NCI-H2196 treated with DMSO at 0.1 percent for 48 hours (cell line): ENCODE results near the gene LARGE1.

ENCODE experiments used
- DNase-seq: peaks from one replicate; lab custom pipeline; 2025; ENCODE audit not compliant: unreplicated experiment; lab: John Stamatoyannopoulos, UW

LARGE1 gene

GRCh38 chr22:33886696-33887095 lies 33.6 kb downstream of the LARGE1 start:
- DNase-seq: no peak

DNA sequence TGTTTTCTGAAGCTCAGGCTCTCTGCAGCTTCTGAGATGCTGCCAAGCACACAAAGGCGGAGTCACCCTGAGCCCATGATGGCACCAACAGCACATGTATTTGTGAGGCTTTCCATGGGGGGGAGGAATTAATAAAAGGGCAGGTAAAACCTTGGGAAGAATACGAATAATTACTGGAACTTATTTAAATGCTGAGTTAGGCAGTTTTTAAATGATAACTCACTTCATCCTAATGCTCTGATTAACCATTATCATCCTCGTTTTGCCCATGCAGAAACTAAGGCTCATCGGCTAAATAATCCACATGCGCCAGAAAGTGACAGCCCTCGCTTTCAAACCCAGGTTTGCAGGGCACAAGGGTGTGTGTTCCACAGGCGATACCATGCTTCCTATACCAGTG lies 35.4 kb downstream of the LARGE1 start:
- no peak for DNase-seq

DNA sequence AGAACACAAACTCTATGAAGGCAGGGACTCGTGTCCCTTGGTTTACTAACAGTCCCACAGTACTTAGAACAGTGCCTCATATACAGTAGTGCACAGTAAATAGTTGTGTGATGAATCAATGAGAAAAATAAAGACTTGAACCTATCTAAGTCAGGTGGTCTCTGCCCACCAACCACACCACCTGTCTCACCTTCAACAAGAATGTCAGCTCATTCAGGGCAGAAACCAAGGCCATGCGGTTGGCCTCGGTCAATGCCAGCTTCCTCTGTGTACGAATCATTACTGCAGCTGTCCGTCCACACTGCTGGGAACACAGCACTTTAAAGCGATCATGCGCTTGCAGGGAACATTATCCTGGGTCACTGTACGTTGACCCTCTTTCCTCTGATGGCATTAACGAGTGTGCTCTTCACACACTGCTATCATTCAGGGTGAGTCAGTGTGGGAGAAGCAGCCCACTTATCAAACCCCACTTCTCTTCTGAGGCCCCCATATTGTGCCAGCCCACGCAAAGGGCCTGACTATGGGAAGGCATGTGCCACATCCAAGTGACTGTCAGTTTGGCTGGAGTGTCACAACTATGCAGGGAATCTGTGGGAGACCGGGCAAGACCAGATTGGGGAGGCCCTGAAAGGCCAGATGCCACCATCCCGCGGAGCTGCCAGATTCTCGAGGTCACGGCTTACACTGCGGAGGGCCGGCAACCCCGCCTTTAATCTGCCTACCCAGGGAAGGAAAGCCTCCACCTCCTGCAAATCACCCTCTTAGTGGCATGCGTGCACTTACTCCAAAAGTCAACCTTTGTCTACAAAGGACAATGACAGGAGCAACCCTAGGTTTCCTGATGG lies 36.1 kb downstream of the LARGE1 start:
- no peak for DNase-seq

GRCh38 chr22:33883561-33883960 lies 36.7 kb downstream of the LARGE1 start:
- DNase-seq: no peak

DNA sequence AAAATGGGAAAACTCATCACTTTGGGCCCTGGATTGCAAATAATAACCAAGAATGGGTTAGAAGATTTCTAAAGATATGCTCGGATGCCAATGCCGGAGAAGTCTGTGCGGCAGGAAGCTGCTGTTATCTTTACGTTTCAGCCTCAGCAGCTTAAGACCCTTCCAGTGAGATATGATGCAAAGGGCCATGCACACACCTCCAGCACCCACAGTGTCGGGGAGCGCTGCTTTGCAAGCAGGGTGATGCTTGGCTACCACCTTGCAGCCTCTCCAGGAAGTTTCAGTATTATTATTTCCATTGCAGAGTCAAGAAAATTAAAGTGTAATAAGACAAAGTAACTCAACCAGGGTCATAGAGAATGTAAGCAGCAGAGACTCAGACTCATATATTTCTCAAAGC lies 37.3 kb downstream of the LARGE1 start:
- DNase-seq: no peak

DNA sequence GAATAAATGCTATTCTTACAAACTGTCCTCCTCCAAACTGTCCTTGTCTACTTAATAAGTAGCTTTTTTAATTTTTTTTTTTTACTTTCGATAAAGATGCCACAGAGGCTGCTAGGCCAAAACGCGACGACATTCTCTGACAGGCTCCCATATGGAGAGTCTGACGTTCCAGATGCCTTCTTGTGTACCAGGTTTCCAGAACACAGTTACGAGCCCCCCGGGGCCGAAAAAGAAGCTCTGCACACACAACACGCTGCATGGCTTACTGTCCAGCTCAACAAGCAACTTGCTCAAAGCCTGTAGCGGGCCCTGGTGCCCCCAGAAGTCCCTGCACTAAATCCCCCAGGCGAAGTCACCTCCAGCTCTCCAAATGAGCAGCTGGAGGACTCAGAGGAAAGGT lies 39.3 kb downstream of the LARGE1 start:
- no peak for DNase-seq

- no peak for DNase-seq
Observed at GRCh38 chr22:33879796-33880195, 40.5 kb downstream of the LARGE1 start.

GRCh38 chr22:33875316-33875715 lies 45.0 kb downstream of the LARGE1 start:
- no peak for DNase-seq

DNA sequence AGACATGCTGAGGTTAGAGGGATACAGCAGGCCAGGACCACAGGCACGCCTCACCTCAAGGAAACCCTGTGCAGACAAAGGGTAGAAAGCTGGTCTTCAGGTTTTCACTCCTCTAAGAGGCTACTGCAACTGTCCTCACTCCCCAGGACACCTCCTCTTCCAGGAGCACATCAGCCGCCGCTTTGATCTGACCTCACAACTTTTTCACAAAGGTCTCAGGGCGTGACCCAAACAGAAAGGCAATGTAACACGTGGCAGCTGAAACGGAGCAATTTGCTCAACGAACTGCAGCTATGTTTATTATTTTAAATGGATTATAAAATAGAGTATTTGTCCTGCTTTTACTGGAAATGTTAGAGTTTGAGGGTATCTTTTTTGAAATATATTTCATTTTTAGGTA lies 46.1 kb downstream of the LARGE1 start:
- DNase-seq: no peak

- DNase-seq: no peak
Observed at GRCh38 chr22:33873666-33874065, 46.6 kb downstream of the LARGE1 start.

DNA sequence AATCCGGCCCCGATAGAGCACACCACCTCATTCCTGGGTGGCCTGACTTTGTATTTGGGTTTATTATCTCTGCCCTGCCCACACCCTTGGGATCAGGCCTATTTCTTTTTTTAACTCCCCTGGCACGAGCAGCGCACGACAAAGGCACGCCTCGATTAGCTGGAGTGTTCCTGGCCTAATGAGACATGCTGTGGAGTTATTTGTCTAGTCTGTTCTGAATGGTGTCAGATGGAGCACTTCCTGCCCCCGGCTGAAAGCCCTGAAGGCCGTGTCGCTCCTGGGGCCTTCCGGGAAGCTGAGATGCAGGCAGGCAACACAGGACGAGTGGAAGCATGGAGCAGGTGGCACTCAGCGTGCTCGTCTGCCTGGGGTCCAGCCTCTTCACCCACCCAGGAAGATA lies 47.1 kb downstream of the LARGE1 start:
- no peak for DNase-seq

DNA sequence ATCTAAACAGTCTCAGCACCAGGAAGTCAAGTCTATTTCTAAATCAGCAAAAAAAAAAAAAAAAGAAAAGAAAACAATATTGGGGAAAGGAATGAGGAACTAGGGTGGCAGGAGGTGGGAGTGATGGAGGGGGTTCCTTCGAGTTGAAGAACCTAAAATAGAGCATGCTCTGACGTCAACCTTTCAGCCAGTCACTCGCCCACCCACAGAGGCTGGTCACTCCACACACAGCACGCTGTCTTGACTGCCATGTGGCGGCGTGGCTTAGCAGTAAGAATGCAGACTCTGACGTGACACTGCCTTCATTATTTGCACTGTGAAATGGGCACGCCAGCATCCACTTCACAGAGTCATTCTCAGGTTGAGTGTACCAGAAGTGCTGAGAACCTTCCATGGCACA lies 48.3 kb downstream of the LARGE1 start:
- DNase-seq: no peak

- DNase-seq: no peak
Observed at GRCh38 chr22:33869946-33870345, 50.3 kb downstream of the LARGE1 start.

DNA sequence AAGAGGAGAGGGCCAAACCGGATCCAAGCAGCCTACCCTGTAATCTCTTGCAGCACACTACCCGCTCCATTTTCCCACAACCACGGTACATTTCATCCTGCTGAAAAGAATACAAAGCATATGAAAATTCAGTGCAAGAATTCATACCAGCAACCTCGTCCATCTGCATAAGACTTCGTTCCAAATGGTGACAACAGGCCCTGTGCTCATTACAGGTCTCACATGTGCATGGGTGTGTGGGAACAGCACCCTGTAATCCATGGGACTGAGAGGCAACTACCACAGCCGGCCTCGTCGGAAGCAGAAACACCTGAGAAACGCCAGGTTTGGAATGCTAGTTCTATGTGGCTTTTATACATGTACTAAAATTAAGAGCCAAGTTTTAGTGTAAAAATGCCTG lies 52.3 kb downstream of the LARGE1 start:
- no peak for DNase-seq

DNA sequence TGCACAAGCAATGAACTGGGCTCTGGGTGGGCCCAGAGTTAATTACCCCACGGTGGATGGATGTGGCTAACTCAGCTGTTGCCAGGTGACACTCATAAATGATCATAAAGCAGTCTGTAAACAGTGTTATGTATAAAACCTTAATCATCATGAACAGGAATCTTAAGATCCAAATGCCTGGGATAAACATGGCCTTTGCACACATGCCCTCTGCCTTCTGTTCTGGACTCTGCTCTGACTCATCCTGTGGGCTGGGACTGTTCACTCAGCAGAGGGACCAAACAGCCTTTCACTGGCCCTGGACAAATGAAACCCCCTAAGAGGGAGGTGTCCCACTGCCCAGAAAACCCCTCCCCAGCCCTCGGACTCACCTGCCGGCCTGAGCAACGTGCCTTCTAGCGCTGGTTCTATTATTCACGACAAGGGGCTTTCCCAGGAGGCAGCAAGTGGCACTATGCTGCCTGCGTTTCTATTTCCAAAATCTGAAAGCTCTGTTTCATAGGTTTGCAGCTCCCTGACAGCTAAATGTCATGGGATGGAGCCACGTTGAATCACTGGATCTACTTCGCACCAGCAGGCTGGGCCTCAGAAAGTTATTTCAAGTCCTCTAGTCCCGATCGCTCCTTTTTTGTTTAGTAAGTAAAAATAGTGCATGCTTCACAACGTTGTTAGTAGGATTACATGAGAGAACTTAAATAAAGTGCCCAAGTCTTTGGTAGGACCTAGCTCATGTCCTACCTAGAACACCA lies 53.0 kb downstream of the LARGE1 start:
- no peak for DNase-seq

DNA sequence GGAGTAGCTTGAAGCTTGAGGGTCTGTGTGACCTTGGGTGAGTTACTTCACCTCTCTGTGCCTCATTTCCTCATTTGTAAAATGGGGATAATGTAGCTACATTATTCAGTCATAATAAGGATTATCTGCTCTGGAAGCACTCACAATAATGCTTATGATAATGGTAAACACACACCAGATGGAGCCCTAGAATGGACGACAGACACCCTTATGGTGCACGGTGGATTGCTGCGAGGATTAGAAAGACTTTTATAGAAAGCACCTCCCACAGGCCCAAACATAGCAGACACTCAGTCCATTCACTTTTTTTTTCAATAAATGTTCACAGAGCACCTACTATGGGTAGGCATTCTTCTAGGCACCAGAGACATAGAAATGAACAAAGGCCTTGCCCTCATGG lies 53.8 kb downstream of the LARGE1 start:
- DNase-seq: no peak

- DNase-seq: no peak
Observed at GRCh38 chr22:33865996-33866395, 54.3 kb downstream of the LARGE1 start.

DNA sequence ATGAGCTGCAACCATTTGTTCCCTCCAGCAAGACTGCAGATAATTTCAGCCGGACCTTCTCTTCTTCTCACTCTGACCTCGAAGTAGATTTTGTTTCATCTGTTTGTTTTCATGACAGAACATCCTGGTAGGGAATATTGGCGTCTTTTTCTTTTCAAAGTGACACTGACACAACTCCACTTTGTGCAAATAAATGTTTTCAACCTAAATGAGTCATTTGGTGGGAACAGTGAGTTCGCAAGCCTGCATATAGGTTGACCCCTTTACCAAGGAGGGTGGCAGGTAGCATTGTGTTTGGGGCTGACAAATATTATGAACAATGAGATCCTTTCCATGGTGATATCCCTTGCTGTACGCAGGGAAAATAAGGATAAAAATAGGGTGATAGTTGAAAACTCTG lies 55.0 kb downstream of the LARGE1 start:
- no peak for DNase-seq

DNA sequence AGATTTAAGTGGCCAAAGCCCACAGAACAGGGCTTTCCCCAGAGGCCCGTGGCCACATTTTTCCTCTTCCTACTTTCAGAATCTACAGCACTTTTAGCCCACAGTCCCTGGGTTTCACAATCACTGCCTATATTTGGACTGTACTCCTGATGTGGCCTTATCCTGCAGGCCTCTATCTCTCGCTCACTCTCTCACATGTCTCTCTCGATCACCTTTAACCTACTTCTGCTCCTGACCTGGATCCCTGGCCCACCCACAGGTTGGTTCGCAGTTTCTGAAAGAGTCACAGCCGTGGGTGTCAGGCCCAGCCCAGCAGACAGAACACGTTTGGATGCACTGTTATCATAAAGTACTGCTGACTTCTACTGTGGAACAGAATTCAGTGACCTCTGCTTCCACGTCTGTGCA lies 55.5 kb downstream of the LARGE1 start:
- no peak for DNase-seq

GRCh38 chr22:33861216-33861875 lies 58.9 kb downstream of the LARGE1 start:
- no peak for DNase-seq

GRCh38 chr22:33860386-33860785 lies 59.9 kb downstream of the LARGE1 start:
- no peak for DNase-seq

GRCh38 chr22:33859311-33859710 lies 61.0 kb downstream of the LARGE1 start:
- no peak for DNase-seq
